Raji (cell line): ENCODE data around the gene TMEM266.

Experiments
- POLR2A ChIP-seq: IDR thresholded peaks from 2 replicates; pipeline ENCODE4 v1.6.1; 2011; ENCODE audit warnings: low read depth, low read length, control low read depth; ENCODE audit not compliant: insufficient read depth

TMEM266 gene

DNA sequence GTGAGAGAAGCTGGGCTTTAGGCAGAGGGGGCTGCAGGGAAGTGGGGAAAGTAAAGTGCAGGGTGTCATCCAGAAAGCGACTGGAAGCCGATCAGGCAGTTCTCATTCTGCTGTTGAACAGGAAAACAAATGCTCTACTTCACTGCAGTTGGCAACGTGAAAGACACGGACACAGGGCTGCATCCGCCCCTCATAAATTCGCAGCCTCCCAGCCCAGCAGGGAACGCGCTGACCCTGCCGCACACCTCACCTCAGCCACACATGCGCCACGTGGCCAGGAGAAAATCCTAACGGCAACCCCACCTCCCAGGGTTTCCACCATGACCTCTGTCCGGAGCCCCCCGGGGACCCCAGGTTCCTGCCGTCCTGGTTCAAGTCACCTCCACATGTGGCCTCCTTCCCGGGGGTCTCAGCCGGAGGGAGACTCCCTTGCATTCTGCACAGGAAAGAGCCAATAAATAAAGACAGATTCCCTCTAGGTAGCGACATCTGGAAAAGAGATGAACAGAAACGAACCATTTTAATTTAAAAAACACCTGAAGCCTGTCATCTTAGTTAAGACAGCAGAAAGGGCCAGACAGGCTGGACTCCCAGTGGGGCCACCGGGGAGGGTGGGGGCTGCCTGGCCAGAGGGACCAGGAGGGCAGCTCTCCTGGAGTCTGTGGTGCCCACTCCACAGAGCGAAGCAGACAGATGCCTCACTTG lies 118.7 kb downstream of the TMEM266 start:
- no peak for TF ChIP-seq POLR2A

- TF ChIP-seq POLR2A: no peak
Observed at GRCh38 chr15:76179023-76179422, 119.2 kb downstream of the TMEM266 start.

- no peak for TF ChIP-seq POLR2A
Observed at GRCh38 chr15:76180321-76180720, 120.5 kb downstream of the TMEM266 start.

DNA sequence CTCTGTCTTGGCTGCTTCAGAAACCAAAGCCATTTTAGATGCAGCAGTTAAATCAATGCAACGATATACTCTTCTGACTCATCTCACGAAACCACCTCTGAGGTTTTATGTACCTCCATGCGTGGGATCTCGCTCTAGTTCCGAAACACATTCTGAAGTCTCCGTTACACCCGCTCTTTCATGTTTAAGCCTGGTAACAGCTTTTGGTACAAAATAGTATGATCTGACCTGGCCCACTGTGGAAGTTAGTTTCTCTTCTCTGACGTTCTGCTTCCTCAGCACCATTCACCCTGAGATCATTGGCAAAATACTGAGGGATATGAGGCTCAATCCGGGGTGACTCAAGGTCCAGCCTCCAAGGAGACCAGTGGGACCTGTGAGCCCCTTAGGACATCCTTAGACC lies 121.9 kb downstream of the TMEM266 start:
- TF ChIP-seq POLR2A: no peak

DNA sequence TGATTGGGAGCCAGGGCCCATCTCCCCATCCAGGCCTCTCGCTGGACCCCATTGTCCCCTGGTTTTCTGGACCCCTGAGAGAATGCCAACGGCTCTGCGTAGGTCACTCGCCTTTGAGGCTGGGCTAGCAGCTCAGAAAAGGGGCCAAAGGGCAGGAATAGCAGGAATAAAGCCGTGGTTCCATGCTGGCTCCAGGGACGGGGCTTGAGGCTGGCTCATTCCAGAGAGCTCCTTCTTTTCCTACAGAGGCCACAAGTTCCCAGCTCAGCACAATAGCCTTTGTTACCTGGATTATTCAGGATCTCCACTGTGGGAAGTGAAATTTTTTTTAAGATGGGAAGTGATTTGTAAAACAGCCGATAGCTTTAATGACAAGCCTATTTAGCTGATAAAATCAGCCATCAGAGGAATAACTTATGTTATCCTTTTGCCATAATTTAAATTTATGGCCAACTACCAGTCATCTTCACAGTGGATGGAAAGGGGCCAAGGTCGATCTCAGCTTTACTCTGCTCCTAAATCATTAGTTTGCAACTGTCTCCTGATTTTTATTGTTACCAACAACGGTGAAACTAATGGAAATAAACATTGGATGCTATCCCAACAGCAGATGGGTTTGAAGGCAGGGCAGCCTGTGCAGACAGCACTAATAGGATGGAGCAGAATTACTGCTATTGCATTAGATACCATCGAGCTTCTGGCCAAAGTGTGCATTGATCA lies 124.3 kb downstream of the TMEM266 start:
- TF ChIP-seq POLR2A: no peak

DNA sequence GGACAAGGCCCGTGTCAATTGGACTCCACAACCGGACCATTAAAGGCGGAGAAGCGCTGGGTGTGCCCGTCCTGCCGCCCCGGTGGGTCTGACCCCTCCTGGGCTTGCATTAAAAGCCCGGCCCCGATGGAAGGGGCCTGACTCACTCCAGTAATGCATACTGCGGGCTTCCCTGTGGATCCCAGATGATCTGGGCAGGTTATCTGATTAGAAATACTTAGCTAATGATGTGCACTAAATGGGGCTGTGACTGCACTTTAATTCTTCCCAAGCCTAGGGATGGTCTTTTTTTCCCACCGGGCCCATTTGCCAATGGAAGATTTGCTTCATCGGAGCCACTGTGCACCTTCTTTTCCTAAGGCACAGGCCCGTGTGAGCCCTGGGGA lies 124.9 kb downstream of the TMEM266 start:
- TF ChIP-seq POLR2A: no peak

GRCh38 chr15:76185716-76186115 lies 125.9 kb downstream of the TMEM266 start:
- TF ChIP-seq POLR2A: no peak

DNA sequence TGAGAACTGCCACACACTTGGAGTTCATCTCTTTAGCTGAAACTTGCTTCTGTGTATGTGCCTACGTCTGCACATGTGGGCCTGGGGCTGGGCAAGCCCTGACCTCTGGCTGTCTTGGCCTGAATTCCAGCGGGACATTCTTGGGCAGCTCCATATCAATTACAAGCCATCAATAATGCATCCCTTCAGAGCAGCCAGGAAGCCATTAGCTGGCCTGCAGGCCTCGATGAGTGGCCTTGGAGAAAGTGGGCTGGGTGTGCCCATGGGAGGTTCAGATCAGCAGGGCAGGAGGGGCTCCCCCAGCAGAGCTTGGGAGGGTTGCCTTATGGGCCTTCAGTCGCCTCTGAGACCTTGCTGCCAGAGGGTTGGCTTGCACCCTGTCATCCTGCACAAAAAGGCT lies 127.4 kb downstream of the TMEM266 start:
- TF ChIP-seq POLR2A: no peak

DNA sequence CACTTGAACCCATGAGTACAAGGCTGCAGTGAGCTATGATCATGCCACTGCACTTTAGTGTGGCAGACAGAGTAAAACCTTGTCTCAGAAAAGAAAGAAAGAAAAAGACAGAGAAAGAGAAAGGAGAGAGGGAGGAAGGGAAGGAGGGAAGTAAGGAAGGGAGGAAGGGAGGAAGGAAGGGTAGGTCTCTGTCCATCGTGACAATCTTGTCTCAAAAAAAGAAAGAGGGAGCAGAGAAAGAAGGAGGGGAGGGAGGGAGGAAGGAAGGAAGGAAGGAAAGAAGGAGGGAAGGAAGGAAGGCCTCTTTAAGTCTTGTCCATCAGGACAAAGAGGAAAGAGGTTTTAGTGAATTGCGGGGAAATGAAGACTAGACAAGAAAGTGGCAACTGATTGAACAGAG lies 129.3 kb downstream of the TMEM266 start:
- no peak for TF ChIP-seq POLR2A

DNA sequence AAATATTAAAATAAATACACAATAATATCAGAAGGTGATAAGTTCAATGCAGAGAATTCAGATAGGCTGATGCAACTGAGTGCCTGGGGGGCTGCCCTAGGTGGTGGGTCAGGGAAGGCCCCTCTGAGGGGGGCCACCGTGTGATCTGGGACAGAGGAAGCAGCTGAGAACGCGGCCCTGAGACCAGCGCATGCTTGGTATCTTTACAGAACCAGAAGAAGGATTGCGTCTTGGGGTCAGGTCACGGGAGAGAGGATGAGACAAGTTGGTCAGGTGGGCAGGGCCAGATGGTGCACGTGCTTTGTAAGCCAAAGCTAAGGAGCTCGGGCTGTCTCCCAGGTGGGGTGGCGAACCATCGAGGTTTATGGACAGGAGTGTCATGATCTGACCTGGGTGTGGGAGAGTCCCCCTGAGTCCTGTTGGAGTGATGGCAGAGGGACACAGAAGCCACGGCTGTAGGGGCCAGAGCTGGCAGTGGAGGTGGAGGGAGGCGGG lies 130.3 kb downstream of the TMEM266 start:
- TF ChIP-seq POLR2A: no peak

- no peak for TF ChIP-seq POLR2A
Observed at GRCh38 chr15:76190751-76191538, 131.2 kb downstream of the TMEM266 start.

DNA sequence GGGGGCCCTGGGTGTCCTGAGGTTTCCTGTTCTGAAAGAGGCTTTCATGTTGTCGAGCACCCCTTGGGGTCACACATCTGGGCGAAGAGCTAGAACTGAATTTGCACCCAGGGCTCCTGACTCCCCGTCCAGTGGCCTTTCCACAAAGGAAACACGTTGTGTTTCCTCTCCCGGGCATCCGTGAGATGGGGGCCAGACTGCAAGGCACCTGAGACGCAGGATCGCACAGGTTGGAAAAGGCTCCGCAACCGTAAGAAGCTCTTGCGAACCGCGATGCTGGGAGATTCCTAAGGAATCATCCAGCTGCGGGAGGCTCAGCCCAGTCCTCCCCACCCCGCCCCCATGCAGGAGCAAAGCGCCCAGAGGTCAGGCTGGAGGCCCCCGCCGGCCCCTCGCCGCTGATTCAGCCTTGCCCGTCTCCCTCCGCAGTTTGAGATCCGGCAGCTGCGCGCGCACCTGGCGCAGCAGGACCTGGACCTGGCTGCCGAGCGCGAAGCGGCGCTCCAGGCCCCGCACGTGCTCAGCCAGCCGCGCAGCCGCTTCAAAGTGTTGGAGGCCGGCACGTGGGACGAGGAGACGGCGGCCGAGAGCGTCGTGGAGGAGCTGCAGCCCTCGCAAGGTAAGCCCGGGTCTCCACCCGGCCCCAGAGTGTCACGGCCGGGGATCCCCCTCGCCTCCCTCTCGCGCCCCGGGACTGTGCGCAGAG lies 131.9 kb downstream of the TMEM266 start:
- TF ChIP-seq POLR2A: no peak

DNA sequence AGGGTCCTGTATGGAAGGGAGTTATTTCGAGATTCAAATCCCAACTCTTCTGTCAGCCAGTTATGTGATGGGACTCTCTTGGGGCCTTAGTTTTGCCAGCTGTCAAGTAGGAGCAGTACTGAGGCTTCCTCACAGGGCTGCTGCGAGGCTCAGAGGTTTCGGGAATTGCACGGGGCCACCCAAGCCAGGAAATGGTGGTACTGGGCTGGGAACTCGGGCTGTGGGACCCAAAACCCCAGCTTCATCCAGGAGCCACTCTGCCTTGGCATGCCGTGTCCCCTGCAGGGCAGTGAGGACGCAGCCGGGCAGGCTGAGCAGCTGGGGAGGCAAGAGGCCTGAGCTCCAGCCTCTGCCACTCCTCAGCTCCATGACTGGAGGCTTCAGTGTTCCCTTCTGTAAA lies 132.9 kb downstream of the TMEM266 start:
- TF ChIP-seq POLR2A: no peak

DNA sequence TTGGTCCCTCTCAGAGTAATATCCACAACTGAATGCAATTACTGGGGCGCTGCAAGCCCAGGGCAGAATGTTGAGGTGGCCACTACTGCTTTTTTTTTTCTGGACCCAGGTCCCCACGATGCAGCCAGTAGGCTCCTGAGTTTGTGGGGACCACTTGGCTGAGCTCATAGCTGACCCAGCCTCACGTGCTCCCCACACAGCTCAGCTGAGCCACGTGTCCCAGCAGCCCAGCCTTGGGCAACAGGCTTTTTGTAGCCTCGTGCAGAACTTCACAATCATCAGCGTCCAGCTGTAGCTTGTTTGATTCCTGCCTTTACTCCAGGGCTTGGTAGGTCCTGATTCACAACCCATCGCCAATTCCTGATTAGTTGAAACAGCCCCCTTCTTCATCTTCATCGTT lies 134.1 kb downstream of the TMEM266 start:
- TF ChIP-seq POLR2A: no peak
